22Rv1 (cell line): Measurements from ENCODE around the gene CYP27B1.

Experiments
- ZFX ChIP-seq: fragments of 450-650 bp; IDR thresholded peaks from 2 replicates; pipeline ENCODE4 v1.6.1; 2017; ENCODE audit warnings: antibody characterized with exemption, borderline replicate concordance
- TF ChIP-seq, protein P1 (sequence below): fragments of 450-650 bp; IDR thresholded peaks from 2 replicates; pipeline ENCODE4 v1.5.1; 2017; ENCODE audit warnings: mild to moderate bottlenecking

DNA sequence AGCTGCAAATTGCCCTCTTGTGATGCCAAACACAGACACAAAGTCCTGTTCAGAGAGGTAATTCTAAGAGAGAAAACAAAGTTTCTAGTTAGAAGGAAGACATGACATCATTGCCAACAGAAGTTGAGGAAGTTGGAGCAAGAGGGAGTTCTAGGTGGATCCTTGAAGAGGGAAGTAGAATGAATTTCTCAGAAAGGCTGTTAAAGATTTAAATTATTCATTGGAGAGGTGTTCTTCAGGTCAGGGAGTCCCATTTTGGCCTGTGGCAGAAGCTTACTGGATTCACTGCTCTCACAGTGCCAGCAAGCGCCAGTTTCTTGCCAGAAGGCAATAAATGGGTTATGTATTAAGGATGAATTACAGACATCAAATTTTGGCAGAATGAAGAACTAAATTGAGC lies 31.1 kb upstream of the CYP27B1 start:
- TF ChIP-seq, protein P1, sequence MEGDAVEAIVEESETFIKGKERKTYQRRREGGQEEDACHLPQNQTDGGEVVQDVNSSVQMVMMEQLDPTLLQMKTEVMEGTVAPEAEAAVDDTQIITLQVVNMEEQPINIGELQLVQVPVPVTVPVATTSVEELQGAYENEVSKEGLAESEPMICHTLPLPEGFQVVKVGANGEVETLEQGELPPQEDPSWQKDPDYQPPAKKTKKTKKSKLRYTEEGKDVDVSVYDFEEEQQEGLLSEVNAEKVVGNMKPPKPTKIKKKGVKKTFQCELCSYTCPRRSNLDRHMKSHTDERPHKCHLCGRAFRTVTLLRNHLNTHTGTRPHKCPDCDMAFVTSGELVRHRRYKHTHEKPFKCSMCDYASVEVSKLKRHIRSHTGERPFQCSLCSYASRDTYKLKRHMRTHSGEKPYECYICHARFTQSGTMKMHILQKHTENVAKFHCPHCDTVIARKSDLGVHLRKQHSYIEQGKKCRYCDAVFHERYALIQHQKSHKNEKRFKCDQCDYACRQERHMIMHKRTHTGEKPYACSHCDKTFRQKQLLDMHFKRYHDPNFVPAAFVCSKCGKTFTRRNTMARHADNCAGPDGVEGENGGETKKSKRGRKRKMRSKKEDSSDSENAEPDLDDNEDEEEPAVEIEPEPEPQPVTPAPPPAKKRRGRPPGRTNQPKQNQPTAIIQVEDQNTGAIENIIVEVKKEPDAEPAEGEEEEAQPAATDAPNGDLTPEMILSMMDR: no peak
- no peak for TF ChIP-seq ZFX
